ENCODE measurements around the gene XRRA1. TPM values are rescaled to one million over a fixed set of nuclear protein-coding genes. Genes with fewer than 3 reads are reported as not detected.

XRRA1 gene
- total and polyA plus RNA-seq, 3 donors from 2014 or later = 58.4 to 137 (median 74.0) TPM

GRCh38 chr11:74957937-74958629 is 9.2 kb upstream of the XRRA1 start:
- Histone ChIP-seq H3K27me3 (no peaks in the 10 kb centered on the region), H3K27ac (no peak overlapping the region), H3K4me1 (no peaks in the 10 kb centered on the region), H3K9me3 (no peaks in the 10 kb centered on the region), H3K4me3 (no peak overlapping the region), H3K36me3 (ENCODE audit: low read depth, missing control alignments) (no peaks in the 10 kb centered on the region)
- no peak for DNase-seq
- intact Hi-C loops (cut with DNase I; ENCODE audit: low total_unique reads) = no loop called here
- no peak for TF ChIP-seq CTCF (IDR thresholded peaks at IDR 0.05)
- no peak for TF ChIP-seq POLR2A (IDR thresholded peaks at IDR 0.05)
- whole genome bisulfite sequencing, 2 donors = 87 to 95% methylated on average over 1 of the region's 1 CpG

- WGBS, 2 donors = 47 to 57% methylated on average over 4 of the region's 4 CpGs
- Histone ChIP-seq H3K4me3 (no peak overlapping the region), H3K27me3 (no peaks in the 10 kb centered on the region), H3K4me1 (peaks cover 4% of the 10 kb centered on the region), H3K27ac (no peak overlapping the region), H3K36me3 (ENCODE audit: low read depth, missing control alignments) (no peaks in the 10 kb centered on the region), H3K9me3 (no peaks in the 10 kb centered on the region)
- intact Hi-C loops (cut with DNase I; ENCODE audit: low total_unique reads) = no loop called here
- DNase-seq = no peak
- TF ChIP-seq CTCF (IDR thresholded peaks at IDR 0.05) = no peak
- no peak for TF ChIP-seq POLR2A (IDR thresholded peaks at IDR 0.05)
Measured at GRCh38 chr11:74956397-74957015, 7.6 kb upstream of the XRRA1 start.

- H3K9me3 ChIP-seq = no peaks in the 10 kb centered on the region
- intact Hi-C loops (cut with DNase I; ENCODE audit: low total_unique reads) = no loop called here
- no peak for TF ChIP-seq CTCF (IDR thresholded peaks at IDR 0.05)
- TF ChIP-seq POLR2A (IDR thresholded peaks at IDR 0.05) = no peak
- peaks cover 17% of the 10 kb centered on the region for H3K4me1 ChIP-seq
- no peak for DNase-seq
- H3K4me3 ChIP-seq = no peak overlapping the region
- no peaks in the 10 kb centered on the region for H3K27me3 ChIP-seq
- 76 to 83% methylated on average over 1 of the region's 1 CpG for WGBS, 2 donors
- H3K27ac ChIP-seq = no peak overlapping the region
- no peaks in the 10 kb centered on the region for H3K36me3 ChIP-seq (ENCODE audit: low read depth, missing control alignments)
Measured at GRCh38 chr11:74954199-74954598, 5.3 kb upstream of the XRRA1 start.

- Histone ChIP-seq H3K9me3 (no peaks in the 10 kb centered on the region), H3K4me3 (no peak overlapping the region), H3K4me1 (peaks cover 17% of the 10 kb centered on the region), H3K36me3 (ENCODE audit: low read depth, missing control alignments) (no peaks in the 10 kb centered on the region), H3K27me3 (no peaks in the 10 kb centered on the region), H3K27ac (no peak overlapping the region)
- DNase-seq = no peak
- WGBS, 2 donors = 96 to 98% methylated on average over 5 of the region's 5 CpGs
- intact Hi-C loops (cut with DNase I; ENCODE audit: low total_unique reads) = no loop called here
- TF ChIP-seq POLR2A (IDR thresholded peaks at IDR 0.05) (no peak), CTCF (IDR thresholded peaks at IDR 0.05) (no peak)
Measured at GRCh38 chr11:74953451-74953850, 4.6 kb upstream of the XRRA1 start.

- intact Hi-C loops (cut with DNase I; ENCODE audit: low total_unique reads) = no loop called here
- Histone ChIP-seq H3K27ac (no peak overlapping the region), H3K4me3 (no peak overlapping the region), H3K9me3 (no peaks in the 10 kb centered on the region), H3K27me3 (no peaks in the 10 kb centered on the region), H3K4me1 (peaks cover 24% of the 10 kb centered on the region), H3K36me3 (ENCODE audit: low read depth, missing control alignments) (no peaks in the 10 kb centered on the region)
- TF ChIP-seq CTCF (IDR thresholded peaks at IDR 0.05) (no peak), POLR2A (IDR thresholded peaks at IDR 0.05) (no peak)
- DNase-seq = no peak
- WGBS, 2 donors = 73 to 80% methylated on average over 2 of the region's 2 CpGs
Measured at GRCh38 chr11:74952752-74953151, 3.9 kb upstream of the XRRA1 start.
